Loucy (cell line): ENCODE results near the gene MYH10.

Experiments
- H2AFZ ChIP-seq: fragments of 200-600 bp; sonication (generic); 2 replicates; pipeline ENCODE4 v1.6.0; 2016; ENCODE audit warnings: antibody characterized with exemption, mild to moderate bottlenecking, low read length, moderate library complexity
- H3F3A ChIP-seq: fragments of 200-600 bp; 2 replicates; pipeline ENCODE4 v1.6.0; 2016; ENCODE audit warnings: antibody characterized with exemption, low read depth, mild to moderate bottlenecking
- H3K27me3 ChIP-seq: fragments of 200-600 bp; sonication (generic); 2 replicates; pipeline ENCODE4 v1.6.1; 2014; ENCODE audit warnings: low read length, mild to moderate bottlenecking; ENCODE audit not compliant: insufficient read depth, poor library complexity, severe bottlenecking
- H3K36me3 ChIP-seq: fragments of 200-600 bp; sonication (generic); 2 replicates; pipeline ENCODE4 v1.6.1; 2016; ENCODE audit warnings: low read length; ENCODE audit not compliant: insufficient read depth
- H3K4me1 ChIP-seq: fragments of 200-600 bp; sonication (generic); 2 replicates; pipeline ENCODE4 v1.5.1; 2014; ENCODE audit warnings: low read length, mild to moderate bottlenecking; ENCODE audit not compliant: insufficient read depth, poor library complexity, severe bottlenecking
- H3K4me2 ChIP-seq: fragments of 200-600 bp; sonication (generic); 2 replicates; pipeline ENCODE4 v1.6.0; 2014; ENCODE audit warnings: antibody characterized with exemption, low read length, low read depth, mild to moderate bottlenecking; ENCODE audit not compliant: poor library complexity, severe bottlenecking
- H3K4me3 ChIP-seq: fragments of 200-600 bp; sonication (generic); 2 replicates; pipeline ENCODE4 v1.5.1; 2014; ENCODE audit warnings: low read length, mild to moderate bottlenecking, mixed read lengths; ENCODE audit not compliant: poor library complexity, severe bottlenecking
- H3K79me2 ChIP-seq: fragments of 200-600 bp; sonication (generic); 2 replicates; pipeline ENCODE4 v1.6.1; 2014; ENCODE audit warnings: low read length; ENCODE audit not compliant: insufficient read depth
- H3K9ac ChIP-seq: fragments of 200-600 bp; sonication (generic); 2 replicates; pipeline ENCODE4 v1.6.0; 2014; ENCODE audit warnings: mild to moderate bottlenecking, low read depth, low read length, moderate library complexity; ENCODE audit not compliant: poor library complexity, severe bottlenecking
- H3K9me2 ChIP-seq: fragments of 200-600 bp; sonication (generic); replicated peaks from 2 replicates; pipeline ENCODE4 v1.6.1; 2016; ENCODE audit warnings: low read depth, low read length, mixed read lengths
- H3K9me3 ChIP-seq: fragments of 200-600 bp; sonication (generic); 2 replicates; pipeline ENCODE4 v1.6.1; 2014; ENCODE audit warnings: mild to moderate bottlenecking, antibody characterized with exemption, low read length, low read depth; ENCODE audit not compliant: insufficient read depth
- H4K20me1 ChIP-seq: fragments of 200-600 bp; sonication (generic); 2 replicates; pipeline ENCODE4 v1.6.0; 2014; ENCODE audit warnings: antibody characterized with exemption, low read length, mild to moderate bottlenecking; ENCODE audit not compliant: insufficient read depth, poor library complexity, severe bottlenecking
- EZH2phosphoT487 ChIP-seq: fragments of 200-600 bp; IDR thresholded peaks from 2 replicates; pipeline ENCODE4 v1.6.1; 2018; ENCODE audit warnings: antibody characterized with exemption, mild to moderate bottlenecking, moderate library complexity, borderline replicate concordance
- TF ChIP-seq, protein P1 (sequence below): fragments of 200-600 bp; sonication (generic); conservative IDR thresholded peaks from 2 replicates; pipeline ENCODE4 v1.5.1; 2014; ENCODE audit warnings: mild to moderate bottlenecking, antibody characterized with exemption, low read length

Gene MYH10

GRCh38 chr17:8537734-8538133 lies 92.8 kb downstream of the MYH10 start:
- no peak overlapping the region for H2AFZ ChIP-seq
- no peaks in the 10 kb centered on the region for H4K20me1 ChIP-seq
- TF ChIP-seq, protein P1, sequence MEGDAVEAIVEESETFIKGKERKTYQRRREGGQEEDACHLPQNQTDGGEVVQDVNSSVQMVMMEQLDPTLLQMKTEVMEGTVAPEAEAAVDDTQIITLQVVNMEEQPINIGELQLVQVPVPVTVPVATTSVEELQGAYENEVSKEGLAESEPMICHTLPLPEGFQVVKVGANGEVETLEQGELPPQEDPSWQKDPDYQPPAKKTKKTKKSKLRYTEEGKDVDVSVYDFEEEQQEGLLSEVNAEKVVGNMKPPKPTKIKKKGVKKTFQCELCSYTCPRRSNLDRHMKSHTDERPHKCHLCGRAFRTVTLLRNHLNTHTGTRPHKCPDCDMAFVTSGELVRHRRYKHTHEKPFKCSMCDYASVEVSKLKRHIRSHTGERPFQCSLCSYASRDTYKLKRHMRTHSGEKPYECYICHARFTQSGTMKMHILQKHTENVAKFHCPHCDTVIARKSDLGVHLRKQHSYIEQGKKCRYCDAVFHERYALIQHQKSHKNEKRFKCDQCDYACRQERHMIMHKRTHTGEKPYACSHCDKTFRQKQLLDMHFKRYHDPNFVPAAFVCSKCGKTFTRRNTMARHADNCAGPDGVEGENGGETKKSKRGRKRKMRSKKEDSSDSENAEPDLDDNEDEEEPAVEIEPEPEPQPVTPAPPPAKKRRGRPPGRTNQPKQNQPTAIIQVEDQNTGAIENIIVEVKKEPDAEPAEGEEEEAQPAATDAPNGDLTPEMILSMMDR = no peak
- no peak for TF ChIP-seq EZH2phosphoT487
- no peaks in the 10 kb centered on the region for H3K9me2 ChIP-seq
- no peaks in the 10 kb centered on the region for H3F3A ChIP-seq
- no peaks in the 10 kb centered on the region for H3K9me3 ChIP-seq
- no peaks in the 10 kb centered on the region for H3K79me2 ChIP-seq
- H3K4me1 ChIP-seq = no peaks in the 10 kb centered on the region
- no peaks in the 10 kb centered on the region for H3K27me3 ChIP-seq
- H3K9ac ChIP-seq = no peak overlapping the region
- no peak overlapping the region for H3K4me2 ChIP-seq
- H3K4me3 ChIP-seq = no peak overlapping the region
- peaks cover 74% of the 10 kb centered on the region; the same call in 1 of the 2 replicates for H3K36me3 ChIP-seq

DNA sequence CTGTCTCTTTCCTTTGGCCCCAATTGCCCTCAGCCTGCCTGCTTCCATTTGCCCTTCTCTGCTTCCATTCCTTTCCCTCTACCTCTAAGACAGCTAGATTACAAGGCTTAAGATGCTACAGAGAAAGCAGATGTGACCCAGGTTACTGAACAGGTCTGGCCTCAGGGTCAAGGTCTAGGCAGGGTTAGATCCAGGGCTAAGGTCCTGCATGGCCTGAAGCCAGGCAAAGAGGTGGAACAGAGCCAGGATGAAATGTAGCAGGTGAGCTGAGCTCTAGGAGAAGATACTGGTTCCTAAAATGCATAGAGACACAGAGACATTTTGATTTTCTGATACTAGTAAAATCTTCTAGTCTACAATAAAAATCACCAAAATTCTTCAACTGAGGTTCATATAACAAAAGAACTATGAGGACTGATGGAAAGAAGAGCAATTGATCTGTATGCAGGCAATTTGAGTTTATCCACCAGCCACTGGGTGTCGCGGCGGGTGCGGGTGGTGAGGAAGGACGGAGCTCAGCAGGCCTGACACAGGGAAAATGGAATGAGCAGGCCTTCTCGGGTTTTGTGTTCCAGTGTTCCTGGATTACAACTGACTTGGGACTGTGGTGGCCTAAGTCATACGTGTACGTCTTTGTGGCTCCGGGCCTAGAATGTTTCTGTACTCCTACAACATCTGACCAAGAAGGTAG lies 95.9 kb downstream of the MYH10 start:
- no peak overlapping the region for H2AFZ ChIP-seq
- no peak overlapping the region for H3K4me3 ChIP-seq
- no peaks in the 10 kb centered on the region for H3K79me2 ChIP-seq
- peaks cover 64% of the 10 kb centered on the region; the same call in 1 of the 2 replicates for H3K36me3 ChIP-seq
- no peak overlapping the region for H3K4me2 ChIP-seq
- no peaks in the 10 kb centered on the region for H4K20me1 ChIP-seq
- TF ChIP-seq, protein P1 = no peak
- no peak for TF ChIP-seq EZH2phosphoT487
- no peaks in the 10 kb centered on the region for H3K27me3 ChIP-seq
- H3K9me3 ChIP-seq = no peaks in the 10 kb centered on the region
- H3F3A ChIP-seq = no peaks in the 10 kb centered on the region
- H3K9ac ChIP-seq = no peak overlapping the region
- no peaks in the 10 kb centered on the region for H3K4me1 ChIP-seq
- no peaks in the 10 kb centered on the region for H3K9me2 ChIP-seq

DNA sequence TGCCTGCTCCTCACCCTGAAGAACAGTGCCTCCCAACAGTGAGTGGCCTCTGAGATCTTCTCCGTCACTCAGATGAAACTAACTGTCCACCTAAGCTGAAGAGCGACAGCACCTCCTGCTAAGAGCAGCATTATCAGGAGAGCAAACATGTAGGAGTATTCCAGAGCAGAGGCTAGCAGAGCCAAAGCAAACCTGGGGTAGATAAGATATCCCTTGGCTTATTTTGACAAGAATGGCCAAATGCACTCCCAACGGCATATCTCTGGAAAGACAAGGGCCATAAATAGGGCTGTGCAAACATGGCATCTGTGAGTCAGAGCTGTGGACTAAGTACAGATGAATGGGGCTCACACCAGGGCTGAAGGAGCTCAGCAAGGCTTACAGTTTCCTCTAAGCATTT lies 98.5 kb downstream of the MYH10 start:
- H3K9me2 ChIP-seq = no peaks in the 10 kb centered on the region
- H3K36me3 ChIP-seq = peaks cover 68% of the 10 kb centered on the region; the same call in 1 of the 2 replicates
- H3K9me3 ChIP-seq = no peaks in the 10 kb centered on the region
- TF ChIP-seq, protein P1 = no peak
- TF ChIP-seq EZH2phosphoT487 = no peak
- H3K79me2 ChIP-seq = no peaks in the 10 kb centered on the region
- no peak overlapping the region for H3K4me3 ChIP-seq
- no peaks in the 10 kb centered on the region for H3F3A ChIP-seq
- no peaks in the 10 kb centered on the region for H4K20me1 ChIP-seq
- no peaks in the 10 kb centered on the region for H3K27me3 ChIP-seq
- no peak overlapping the region for H2AFZ ChIP-seq
- no peaks in the 10 kb centered on the region for H3K4me1 ChIP-seq
- no peak overlapping the region for H3K4me2 ChIP-seq
- H3K9ac ChIP-seq = no peak overlapping the region
